Epithelial cell of proximal tubule (primary cell): ENCODE data around the gene FARS2. TPM values are rescaled to one million over a fixed set of nuclear protein-coding genes. Genes with fewer than 3 reads are reported as not detected.
A peak's percentile ranks its signal among the peaks of the same experiment; 100 is the strongest.

Source experiments
- DNase-seq: peaks from one replicate; pipeline ENCODE4 v3.0.0-alpha.2; 2011; ENCODE audit warnings: low read depth
- H3K4me3 ChIP-seq: 2 replicates; pipeline ENCODE4 v1.5.1; 2011; ENCODE audit warnings: low read depth, mild to moderate bottlenecking, low read length
- total RNA-seq: library from RNA; depleted of rRNA; stranded (reverse); fragments of >200 nt; gene quantifications from 2 replicates; pipeline ENCODE4 v1.2.3, GENCODE V29; 2015
- TF ChIP-seq, protein P1 (sequence below): conservative IDR thresholded peaks from 2 replicates; pipeline ENCODE4 v1.5.1; 2012; ENCODE audit warnings: low read depth, mild to moderate bottlenecking, low read length

FARS2 gene
- total RNA-seq, 1 donor from 2014 or later = 7.7 TPM

- H3K4me3 ChIP-seq = no peak overlapping the region
- TF ChIP-seq, protein P1, sequence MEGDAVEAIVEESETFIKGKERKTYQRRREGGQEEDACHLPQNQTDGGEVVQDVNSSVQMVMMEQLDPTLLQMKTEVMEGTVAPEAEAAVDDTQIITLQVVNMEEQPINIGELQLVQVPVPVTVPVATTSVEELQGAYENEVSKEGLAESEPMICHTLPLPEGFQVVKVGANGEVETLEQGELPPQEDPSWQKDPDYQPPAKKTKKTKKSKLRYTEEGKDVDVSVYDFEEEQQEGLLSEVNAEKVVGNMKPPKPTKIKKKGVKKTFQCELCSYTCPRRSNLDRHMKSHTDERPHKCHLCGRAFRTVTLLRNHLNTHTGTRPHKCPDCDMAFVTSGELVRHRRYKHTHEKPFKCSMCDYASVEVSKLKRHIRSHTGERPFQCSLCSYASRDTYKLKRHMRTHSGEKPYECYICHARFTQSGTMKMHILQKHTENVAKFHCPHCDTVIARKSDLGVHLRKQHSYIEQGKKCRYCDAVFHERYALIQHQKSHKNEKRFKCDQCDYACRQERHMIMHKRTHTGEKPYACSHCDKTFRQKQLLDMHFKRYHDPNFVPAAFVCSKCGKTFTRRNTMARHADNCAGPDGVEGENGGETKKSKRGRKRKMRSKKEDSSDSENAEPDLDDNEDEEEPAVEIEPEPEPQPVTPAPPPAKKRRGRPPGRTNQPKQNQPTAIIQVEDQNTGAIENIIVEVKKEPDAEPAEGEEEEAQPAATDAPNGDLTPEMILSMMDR = no peak
- DNase-seq = no peak
These were observed 245.3 kb downstream of the FARS2 start for GRCh38 chr6:5506597-5506996.

- TF ChIP-seq, protein P1 = no peak
- H3K4me3 ChIP-seq = no peak overlapping the region
- peak; percentile 16 for DNase-seq
These were observed 245.9 kb downstream of the FARS2 start for GRCh38 chr6:5507131-5507681.

- no peak for DNase-seq
- TF ChIP-seq, protein P1 = no peak
- no peak overlapping the region for H3K4me3 ChIP-seq
These were observed 247.8 kb downstream of the FARS2 start for GRCh38 chr6:5509106-5509505.

DNA sequence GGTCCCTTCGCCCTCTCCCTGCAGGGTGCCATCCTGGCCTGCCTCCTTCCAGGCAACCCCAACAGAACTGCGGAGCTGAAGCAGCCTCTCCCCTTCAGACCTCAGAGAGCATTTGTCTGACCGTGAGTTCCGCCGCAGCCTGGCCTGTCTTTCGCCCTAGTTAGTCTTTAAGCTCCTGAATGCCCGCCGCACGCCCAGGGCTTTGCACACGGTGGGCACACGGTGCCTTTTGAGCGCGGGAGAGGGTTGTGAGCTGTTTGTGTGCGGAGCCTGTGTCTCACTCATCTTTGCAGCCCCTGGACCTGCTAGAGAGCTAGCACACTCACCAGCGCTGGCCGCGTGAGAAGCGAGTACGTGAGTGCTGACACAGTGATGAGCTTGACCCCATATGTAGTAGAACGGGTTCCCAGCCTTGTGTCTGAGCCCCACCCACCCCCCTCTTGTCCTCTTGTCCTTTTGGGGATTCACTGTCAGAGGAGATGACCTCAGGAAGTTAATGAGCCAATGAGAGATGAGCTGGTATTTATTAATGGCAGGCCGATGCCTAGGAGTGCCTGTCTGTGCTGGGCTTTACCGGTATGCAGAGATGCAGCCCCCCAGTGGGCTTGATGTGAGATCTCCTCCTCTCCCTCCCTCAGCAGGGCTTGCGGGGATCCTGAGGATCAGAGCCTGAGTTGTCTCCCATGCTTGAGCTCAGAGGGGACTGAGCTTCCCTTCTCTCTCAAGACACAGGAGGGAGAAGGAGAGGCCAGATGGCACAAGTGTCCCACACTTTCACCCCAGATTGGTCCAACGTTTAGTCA, 249.2 kb downstream of the FARS2 start:
- no peak overlapping the region for H3K4me3 ChIP-seq
- DNase-seq = no peak
- TF ChIP-seq, protein P1 = no peak

- TF ChIP-seq, protein P1 = no peak
- no peak for DNase-seq
- no peak overlapping the region for H3K4me3 ChIP-seq
These were observed 250.6 kb downstream of the FARS2 start for GRCh38 chr6:5511954-5512353.

DNA sequence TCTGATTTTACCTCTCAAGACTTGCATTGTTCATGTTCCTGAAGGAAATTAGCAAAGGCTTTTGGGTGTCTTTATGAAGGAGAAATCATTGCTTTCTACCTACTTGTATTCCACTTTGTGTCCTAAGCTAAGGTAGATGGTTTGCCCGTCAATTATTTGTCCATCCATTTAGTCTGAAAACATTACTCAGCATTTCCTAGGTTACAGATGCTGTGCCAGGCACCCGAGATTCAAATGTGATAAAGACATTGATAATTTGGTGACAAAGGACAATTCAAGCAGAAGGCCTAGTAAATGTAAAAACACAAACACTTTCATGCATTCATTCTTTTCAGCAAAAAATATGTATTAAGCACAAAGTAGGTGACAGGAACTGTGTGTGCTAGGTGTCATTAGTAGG, 251.1 kb downstream of the FARS2 start:
- no peak overlapping the region for H3K4me3 ChIP-seq

More for the DNA sequence above, 251.1 kb downstream of the FARS2 start:
- DNase-seq = no peak
- TF ChIP-seq, protein P1 = no peak
